HEK293 (cell line): ENCODE measurements around the gene PIP4K2A.

Experiments
- CTCF ChIA-PET: fragments of 350-600 bp; formaldehyde crosslinking; extraction: SDS; loops from one replicate; lab custom pipeline; 2021; ENCODE audit warnings: antibody characterized with exemption; lab: Yijun Ruan, JAX
- POLR2A ChIA-PET: fragments of 300-600 bp; formaldehyde crosslinking; extraction: SDS; loops from one replicate; lab custom pipeline; 2020; ENCODE audit warnings: antibody characterized with exemption, inconsistent platforms; lab: Yijun Ruan, JAX
- H3K27ac ChIP-seq: fragments of 200-500 bp; sonication (Bioruptor generic); 2 replicates; pipeline ENCODE4 v1.5.1; 2014; ENCODE audit warnings: low read depth, low read length, control low read depth, inconsistent platforms; ENCODE audit errors: extremely low read depth
- H3K36me3 ChIP-seq, 2 experiments: fragments of 200-500 bp in 1 of 2; sonication (Bioruptor generic) in 1 of 2; 1 replicate in 1 of 2; 2 replicates in 1 of 2; pipeline ENCODE4 v1.5.1; 2014 to 2017; ENCODE audit warnings: inconsistent platforms in 2 of 2, low read length in 2 of 2; ENCODE audit not compliant: control insufficient read depth in 2 of 2, insufficient read depth in 1 of 2
- H3K4me1 ChIP-seq: fragments of 200-500 bp; sonication (Bioruptor generic); 2 replicates; pipeline ENCODE4 v1.5.1; 2014; ENCODE audit warnings: mild to moderate bottlenecking, low read length, inconsistent platforms; ENCODE audit not compliant: control insufficient read depth, insufficient read depth
- H3K4me3 ChIP-seq: 2 replicates; pipeline ENCODE4 v1.5.1; 2011; ENCODE audit warnings: low read depth, mild to moderate bottlenecking, control low read depth, low read length, moderate library complexity
- H3K9me3 ChIP-seq: fragments of 200-500 bp; sonication (Bioruptor generic); 2 replicates; pipeline ENCODE4 v1.5.1; 2014; ENCODE audit warnings: low read depth, low read length, inconsistent platforms; ENCODE audit not compliant: control insufficient read depth, insufficient read depth
- OSR2 ChIP-seq: fragments of 450-650 bp; formaldehyde crosslinking; IDR thresholded peaks from 2 replicates; pipeline ENCODE4 v1.5.1; 2016; ENCODE audit warnings: missing biosample characterization, missing genetic modification characterization
- REPIN1 ChIP-seq: fragments of 450-650 bp; formaldehyde crosslinking; IDR thresholded peaks from 2 replicates; pipeline ENCODE4 v1.5.1; 2017; ENCODE audit warnings: missing biosample characterization, missing genetic modification characterization, low read depth
- ZFP3 ChIP-seq: fragments of 450-650 bp; formaldehyde crosslinking; IDR thresholded peaks from 2 replicates; pipeline ENCODE4 v1.5.1; 2016; ENCODE audit warnings: low read depth, missing biosample characterization, missing genetic modification characterization
- ZNF10 ChIP-seq: fragments of 450-650 bp; formaldehyde crosslinking; IDR thresholded peaks from 2 replicates; pipeline ENCODE4 v1.5.1; 2017; ENCODE audit warnings: missing biosample characterization, missing genetic modification characterization
- ZNF140 ChIP-seq: fragments of 450-650 bp; formaldehyde crosslinking; IDR thresholded peaks from 2 replicates; pipeline ENCODE4 v1.5.1; 2016; ENCODE audit warnings: missing biosample characterization, missing genetic modification characterization
- ZNF148 ChIP-seq: fragments of 450-650 bp; formaldehyde crosslinking; IDR thresholded peaks from 2 replicates; pipeline ENCODE4 v1.5.0; 2017; ENCODE audit warnings: missing biosample characterization, missing genetic modification characterization, borderline replicate concordance
- ZNF214 ChIP-seq: fragments of 450-650 bp; formaldehyde crosslinking; IDR thresholded peaks from 2 replicates; pipeline ENCODE4 v1.5.1; 2017; ENCODE audit warnings: missing biosample characterization, mild to moderate bottlenecking, missing genetic modification characterization, borderline replicate concordance
- ZNF623 ChIP-seq: fragments of 450-650 bp; formaldehyde crosslinking; IDR thresholded peaks from 2 replicates; pipeline ENCODE4 v1.5.1; 2016; ENCODE audit warnings: missing biosample characterization, missing genetic modification characterization
- ZNF658 ChIP-seq: fragments of 450-650 bp; formaldehyde crosslinking; IDR thresholded peaks from 2 replicates; pipeline ENCODE4; 2016; ENCODE audit warnings: missing biosample characterization, missing genetic modification characterization
- ZNF664 ChIP-seq: fragments of 450-650 bp; formaldehyde crosslinking; IDR thresholded peaks from 2 replicates; pipeline ENCODE4 v1.5.1; 2016; ENCODE audit warnings: missing biosample characterization, missing genetic modification characterization
- TF ChIP-seq, protein P1 (sequence below): fragments of 450-650 bp; formaldehyde crosslinking; IDR thresholded peaks from 2 replicates; pipeline ENCODE4 v1.5.1; 2016; ENCODE audit warnings: missing biosample characterization, missing genetic modification characterization
- TF ChIP-seq, protein P2 (sequence below): fragments of 450-650 bp; formaldehyde crosslinking; IDR thresholded peaks from 2 replicates; pipeline ENCODE4 v1.5.1; 2016; ENCODE audit warnings: missing biosample characterization, missing genetic modification characterization
- TF ChIP-seq, protein P3 (sequence below): fragments of 450-650 bp; formaldehyde crosslinking; IDR thresholded peaks from 2 replicates; pipeline ENCODE4 v1.5.1; 2016; ENCODE audit warnings: missing biosample characterization, missing genetic modification characterization
- TF ChIP-seq, protein P4 (sequence below): fragments of 450-650 bp; formaldehyde crosslinking; IDR thresholded peaks from 2 replicates; pipeline ENCODE4 v1.5.1; 2017; ENCODE audit warnings: missing biosample characterization, missing genetic modification characterization
- TF ChIP-seq, protein P5 (sequence below): fragments of 450-650 bp; IDR thresholded peaks from 2 replicates; pipeline ENCODE4 v1.5.1; 2018; ENCODE audit warnings: missing biosample characterization, mild to moderate bottlenecking, missing genetic modification characterization

PIP4K2A gene

DNA sequence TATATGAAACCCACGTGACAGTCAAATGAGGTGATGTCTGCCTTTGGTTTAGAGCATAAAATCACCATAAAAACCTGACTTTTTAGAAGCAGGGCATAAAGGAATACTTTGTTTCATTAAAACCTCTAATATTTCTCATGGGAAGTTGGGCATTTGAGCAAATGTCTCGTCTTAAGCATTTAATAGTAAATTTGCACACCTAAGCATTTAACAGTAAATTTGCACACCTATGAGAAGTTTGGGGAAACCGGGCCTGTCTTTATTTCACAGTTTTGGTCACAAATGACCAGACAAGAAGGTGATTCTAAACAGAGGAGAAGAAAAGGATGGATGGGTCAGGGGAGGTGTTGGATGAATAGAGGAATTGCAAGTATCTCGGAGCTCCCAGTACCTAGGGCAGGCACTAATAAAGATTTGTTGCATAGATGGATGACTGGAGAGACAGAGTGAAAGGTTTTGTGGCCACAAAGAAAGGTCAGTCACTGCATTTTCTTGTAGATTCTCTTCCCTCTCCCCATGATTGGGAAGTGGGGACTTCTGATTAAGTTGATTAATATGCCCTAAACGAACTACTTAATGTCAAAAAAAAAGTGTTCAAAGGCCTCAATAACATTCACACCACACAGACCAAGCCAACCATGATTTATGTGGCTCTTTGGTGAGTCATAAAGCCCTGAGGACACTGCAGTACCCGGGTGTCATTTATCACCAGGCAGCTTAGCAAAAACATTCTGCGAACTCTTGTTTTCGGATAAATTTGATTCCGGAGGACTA is 210.9 kb downstream of the PIP4K2A start (continued):
- TF ChIP-seq, protein P1, sequence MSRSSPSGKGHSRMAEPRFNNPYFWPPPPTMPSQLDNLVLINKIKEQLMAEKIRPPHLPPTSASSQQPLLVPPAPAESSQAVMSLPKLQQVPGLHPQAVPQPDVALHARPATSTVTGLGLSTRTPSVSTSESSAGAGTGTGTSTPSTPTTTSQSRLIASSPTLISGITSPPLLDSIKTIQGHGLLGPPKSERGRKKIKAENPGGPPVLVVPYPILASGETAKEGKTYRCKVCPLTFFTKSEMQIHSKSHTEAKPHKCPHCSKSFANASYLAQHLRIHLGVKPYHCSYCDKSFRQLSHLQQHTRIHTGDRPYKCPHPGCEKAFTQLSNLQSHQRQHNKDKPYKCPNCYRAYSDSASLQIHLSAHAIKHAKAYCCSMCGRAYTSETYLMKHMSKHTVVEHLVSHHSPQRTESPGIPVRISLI (tag by site-specific recombination): peak; percentile 80
- TF ChIP-seq OSR2: peak; percentile 38; the same call in 1 of the 2 replicates
- TF ChIP-seq, all 188 proteins: peak for 38

GRCh38 chr10:22501863-22502262 is 212.5 kb downstream of the PIP4K2A start:
- H3K4me3 ChIP-seq: no peak overlapping the region
- POLR2A ChIA-PET: no interaction called here
- CTCF ChIA-PET: interaction anchor here (0.6 kb wide), 1 partner anchor 368 kb away, joined by 3 read pairs; no protein-coding TSS in a partner anchor

DNA sequence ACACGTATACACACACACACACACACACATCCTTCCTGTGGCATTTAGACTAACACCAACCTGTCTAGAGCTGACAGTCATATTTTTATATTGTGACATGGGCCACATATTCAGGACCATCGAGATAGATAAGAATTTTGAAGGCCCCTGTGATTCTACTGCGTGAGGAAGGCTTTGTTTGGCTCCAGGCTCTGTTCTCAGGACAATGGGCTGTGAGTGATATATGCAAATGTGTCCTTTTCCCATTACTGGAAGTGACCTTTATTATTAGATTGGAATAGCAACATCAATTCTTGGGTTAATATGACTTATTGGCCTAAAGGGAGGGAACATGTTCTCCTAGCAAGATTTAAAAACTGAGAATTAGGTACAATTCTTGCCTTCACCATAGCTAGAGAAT is 213.0 kb downstream of the PIP4K2A start:
- no peaks in the 10 kb centered on the region for H3K9me3 ChIP-seq
- no peak overlapping the region for H3K4me3 ChIP-seq
- H3K27ac ChIP-seq: no peak overlapping the region
- TF ChIP-seq ZNF623 (tag by site-specific recombination) (no peak), ZNF10 (tag by site-specific recombination) (no peak), ZNF664 (no peak), ZFP3 (no peak), ZNF214 (tag by site-specific recombination) (no peak), ZNF658 (tag by site-specific recombination) (no peak), ZNF148 (tag by site-specific recombination) (no peak), REPIN1 (no peak)
- TF ChIP-seq, protein P2, sequence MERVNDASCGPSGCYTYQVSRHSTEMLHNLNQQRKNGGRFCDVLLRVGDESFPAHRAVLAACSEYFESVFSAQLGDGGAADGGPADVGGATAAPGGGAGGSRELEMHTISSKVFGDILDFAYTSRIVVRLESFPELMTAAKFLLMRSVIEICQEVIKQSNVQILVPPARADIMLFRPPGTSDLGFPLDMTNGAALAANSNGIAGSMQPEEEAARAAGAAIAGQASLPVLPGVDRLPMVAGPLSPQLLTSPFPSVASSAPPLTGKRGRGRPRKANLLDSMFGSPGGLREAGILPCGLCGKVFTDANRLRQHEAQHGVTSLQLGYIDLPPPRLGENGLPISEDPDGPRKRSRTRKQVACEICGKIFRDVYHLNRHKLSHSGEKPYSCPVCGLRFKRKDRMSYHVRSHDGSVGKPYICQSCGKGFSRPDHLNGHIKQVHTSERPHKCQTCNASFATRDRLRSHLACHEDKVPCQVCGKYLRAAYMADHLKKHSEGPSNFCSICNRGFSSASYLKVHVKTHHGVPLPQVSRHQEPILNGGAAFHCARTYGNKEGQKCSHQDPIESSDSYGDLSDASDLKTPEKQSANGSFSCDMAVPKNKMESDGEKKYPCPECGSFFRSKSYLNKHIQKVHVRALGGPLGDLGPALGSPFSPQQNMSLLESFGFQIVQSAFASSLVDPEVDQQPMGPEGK: no peak
- TF ChIP-seq, protein P3, sequence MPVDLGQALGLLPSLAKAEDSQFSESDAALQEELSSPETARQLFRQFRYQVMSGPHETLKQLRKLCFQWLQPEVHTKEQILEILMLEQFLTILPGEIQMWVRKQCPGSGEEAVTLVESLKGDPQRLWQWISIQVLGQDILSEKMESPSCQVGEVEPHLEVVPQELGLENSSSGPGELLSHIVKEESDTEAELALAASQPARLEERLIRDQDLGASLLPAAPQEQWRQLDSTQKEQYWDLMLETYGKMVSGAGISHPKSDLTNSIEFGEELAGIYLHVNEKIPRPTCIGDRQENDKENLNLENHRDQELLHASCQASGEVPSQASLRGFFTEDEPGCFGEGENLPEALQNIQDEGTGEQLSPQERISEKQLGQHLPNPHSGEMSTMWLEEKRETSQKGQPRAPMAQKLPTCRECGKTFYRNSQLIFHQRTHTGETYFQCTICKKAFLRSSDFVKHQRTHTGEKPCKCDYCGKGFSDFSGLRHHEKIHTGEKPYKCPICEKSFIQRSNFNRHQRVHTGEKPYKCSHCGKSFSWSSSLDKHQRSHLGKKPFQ (tag by site-specific recombination): no peak
- TF ChIP-seq, protein P4, sequence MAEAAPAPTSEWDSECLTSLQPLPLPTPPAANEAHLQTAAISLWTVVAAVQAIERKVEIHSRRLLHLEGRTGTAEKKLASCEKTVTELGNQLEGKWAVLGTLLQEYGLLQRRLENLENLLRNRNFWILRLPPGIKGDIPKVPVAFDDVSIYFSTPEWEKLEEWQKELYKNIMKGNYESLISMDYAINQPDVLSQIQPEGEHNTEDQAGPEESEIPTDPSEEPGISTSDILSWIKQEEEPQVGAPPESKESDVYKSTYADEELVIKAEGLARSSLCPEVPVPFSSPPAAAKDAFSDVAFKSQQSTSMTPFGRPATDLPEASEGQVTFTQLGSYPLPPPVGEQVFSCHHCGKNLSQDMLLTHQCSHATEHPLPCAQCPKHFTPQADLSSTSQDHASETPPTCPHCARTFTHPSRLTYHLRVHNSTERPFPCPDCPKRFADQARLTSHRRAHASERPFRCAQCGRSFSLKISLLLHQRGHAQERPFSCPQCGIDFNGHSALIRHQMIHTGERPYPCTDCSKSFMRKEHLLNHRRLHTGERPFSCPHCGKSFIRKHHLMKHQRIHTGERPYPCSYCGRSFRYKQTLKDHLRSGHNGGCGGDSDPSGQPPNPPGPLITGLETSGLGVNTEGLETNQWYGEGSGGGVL: no peak
- TF ChIP-seq, all 188 proteins: peak for 0
- Histone ChIP-seq H3K4me1 (peaks cover 29% of the 10 kb centered on the region), H3K36me3 (no peaks in the 10 kb centered on the region)
- POLR2A ChIA-PET: no interaction called here
- CTCF ChIA-PET: interaction anchor here (0.6 to 0.7 kb wide), 2 partner anchors 164 to 368 kb away, joined by 3 read pairs; no protein-coding TSS in a partner anchor

More at GRCh38 chr10:22501863-22502262, 212.5 kb downstream of the PIP4K2A start:
- Histone ChIP-seq H3K4me1 (peaks cover 29% of the 10 kb centered on the region), H3K36me3 (no peaks in the 10 kb centered on the region), H3K9me3 (no peaks in the 10 kb centered on the region), H3K27ac (no peak overlapping the region)
- TF ChIP-seq ZNF140 (tag by site-specific recombination): no peak
- TF ChIP-seq, protein P5, sequence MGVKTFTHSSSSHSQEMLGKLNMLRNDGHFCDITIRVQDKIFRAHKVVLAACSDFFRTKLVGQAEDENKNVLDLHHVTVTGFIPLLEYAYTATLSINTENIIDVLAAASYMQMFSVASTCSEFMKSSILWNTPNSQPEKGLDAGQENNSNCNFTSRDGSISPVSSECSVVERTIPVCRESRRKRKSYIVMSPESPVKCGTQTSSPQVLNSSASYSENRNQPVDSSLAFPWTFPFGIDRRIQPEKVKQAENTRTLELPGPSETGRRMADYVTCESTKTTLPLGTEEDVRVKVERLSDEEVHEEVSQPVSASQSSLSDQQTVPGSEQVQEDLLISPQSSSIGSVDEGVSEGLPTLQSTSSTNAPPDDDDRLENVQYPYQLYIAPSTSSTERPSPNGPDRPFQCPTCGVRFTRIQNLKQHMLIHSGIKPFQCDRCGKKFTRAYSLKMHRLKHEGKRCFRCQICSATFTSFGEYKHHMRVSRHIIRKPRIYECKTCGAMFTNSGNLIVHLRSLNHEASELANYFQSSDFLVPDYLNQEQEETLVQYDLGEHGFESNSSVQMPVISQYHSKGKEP (tag by site-specific recombination): peak; percentile 61; the same call in 1 of the 2 replicates
- TF ChIP-seq, all 188 proteins: peak for 1
